Mesothelial cell of epicardium (in vitro differentiated cells): ENCODE data around the gene ACP3. TPM values are rescaled to one million over a fixed set of nuclear protein-coding genes. Genes with fewer than 3 reads are reported as not detected.

ENCODE experiments used
- DNase-seq, 2 experiments: peaks; one replicate each; pipeline ENCODE4 v3.0.0; 2021; ENCODE audit warnings: low spot score in 2 of 2; ENCODE audit not compliant: unreplicated experiment in 2 of 2
- H3K27ac Mint-ChIP-seq: 2 replicates; pipeline ENCODE4 v1.8.0; 2021; ENCODE audit warnings: mixed read lengths
- H3K27me3 Mint-ChIP-seq: 2 replicates; pipeline ENCODE4 v1.8.0; 2021; ENCODE audit warnings: low read depth, mixed read lengths
- H3K36me3 Mint-ChIP-seq: 2 replicates; pipeline ENCODE4 v1.8.0; 2021; ENCODE audit warnings: mixed read lengths
- H3K4me1 Mint-ChIP-seq: 2 replicates; pipeline ENCODE4 v1.8.0; 2021; ENCODE audit warnings: mixed read lengths
- H3K4me3 Mint-ChIP-seq: 2 replicates; pipeline ENCODE4 v1.8.0; 2021; ENCODE audit warnings: mild to moderate bottlenecking, moderate library complexity, mixed read lengths
- H3K9me3 Mint-ChIP-seq: 2 replicates; pipeline ENCODE4 v1.8.0; 2021; ENCODE audit warnings: mixed read lengths
- total RNA-seq: library from RNA; stranded (reverse); gene quantifications from 3 replicates; pipeline ENCODE4 v1.2.1, GENCODE V29; 2021
- TF ChIP-seq, protein P1 (sequence below): fragments of 200-600 bp; sonication (generic); IDR thresholded peaks from one replicate; pipeline ENCODE4 v1.5.0; 2021; ENCODE audit warnings: antibody characterized with exemption; ENCODE audit not compliant: unreplicated experiment

Gene ACP3
- total RNA-seq, 1 donor from 2014 or later: 25.5 TPM

DNA sequence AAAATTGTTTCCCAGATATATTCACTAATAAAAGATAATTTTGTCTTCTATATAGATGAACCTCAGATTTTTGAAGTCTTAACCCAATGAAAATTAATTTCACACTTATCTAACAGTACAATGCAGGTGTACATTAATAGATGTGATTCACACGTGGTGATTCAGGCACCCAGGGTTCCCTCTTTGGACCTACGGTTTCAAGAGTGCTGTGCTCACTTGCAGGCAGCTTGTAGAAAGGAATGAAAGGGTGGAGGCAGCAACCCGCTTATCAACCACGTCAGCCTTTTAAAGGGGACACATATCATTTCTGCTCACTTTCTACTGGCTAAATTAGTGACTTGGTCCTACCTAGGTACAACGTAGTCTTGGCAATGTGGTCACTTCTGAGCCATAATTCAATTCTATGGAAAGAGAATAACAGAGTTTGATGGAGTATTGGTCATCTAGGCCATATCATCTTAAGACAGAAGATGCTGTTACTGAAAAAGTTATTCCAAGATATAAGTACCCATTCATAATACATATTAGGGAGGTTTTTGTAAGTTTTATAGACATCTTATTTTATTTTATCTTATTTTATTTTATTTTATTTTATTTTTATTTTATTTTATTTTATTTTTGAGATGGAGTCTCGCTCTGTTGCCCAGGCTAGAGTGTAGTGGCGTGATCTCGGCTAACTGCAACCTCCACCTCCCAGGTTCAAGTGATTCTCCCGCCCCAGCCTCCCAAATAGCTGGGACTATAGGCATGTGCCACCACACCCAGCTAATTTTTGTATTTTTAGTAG is 37.9 kb downstream of the ACP3 start:
- DNase-seq: no peak
- Mint-ChIP-seq H3K27me3 (no peaks in the 10 kb centered on the region), H3K36me3 (peaks cover 5% of the 10 kb centered on the region), H3K27ac (no peak overlapping the region), H3K9me3 (no peaks in the 10 kb centered on the region), H3K4me1 (no peaks in the 10 kb centered on the region), H3K4me3 (no peak overlapping the region)
- TF ChIP-seq, protein P1, sequence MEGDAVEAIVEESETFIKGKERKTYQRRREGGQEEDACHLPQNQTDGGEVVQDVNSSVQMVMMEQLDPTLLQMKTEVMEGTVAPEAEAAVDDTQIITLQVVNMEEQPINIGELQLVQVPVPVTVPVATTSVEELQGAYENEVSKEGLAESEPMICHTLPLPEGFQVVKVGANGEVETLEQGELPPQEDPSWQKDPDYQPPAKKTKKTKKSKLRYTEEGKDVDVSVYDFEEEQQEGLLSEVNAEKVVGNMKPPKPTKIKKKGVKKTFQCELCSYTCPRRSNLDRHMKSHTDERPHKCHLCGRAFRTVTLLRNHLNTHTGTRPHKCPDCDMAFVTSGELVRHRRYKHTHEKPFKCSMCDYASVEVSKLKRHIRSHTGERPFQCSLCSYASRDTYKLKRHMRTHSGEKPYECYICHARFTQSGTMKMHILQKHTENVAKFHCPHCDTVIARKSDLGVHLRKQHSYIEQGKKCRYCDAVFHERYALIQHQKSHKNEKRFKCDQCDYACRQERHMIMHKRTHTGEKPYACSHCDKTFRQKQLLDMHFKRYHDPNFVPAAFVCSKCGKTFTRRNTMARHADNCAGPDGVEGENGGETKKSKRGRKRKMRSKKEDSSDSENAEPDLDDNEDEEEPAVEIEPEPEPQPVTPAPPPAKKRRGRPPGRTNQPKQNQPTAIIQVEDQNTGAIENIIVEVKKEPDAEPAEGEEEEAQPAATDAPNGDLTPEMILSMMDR: no peak

DNA sequence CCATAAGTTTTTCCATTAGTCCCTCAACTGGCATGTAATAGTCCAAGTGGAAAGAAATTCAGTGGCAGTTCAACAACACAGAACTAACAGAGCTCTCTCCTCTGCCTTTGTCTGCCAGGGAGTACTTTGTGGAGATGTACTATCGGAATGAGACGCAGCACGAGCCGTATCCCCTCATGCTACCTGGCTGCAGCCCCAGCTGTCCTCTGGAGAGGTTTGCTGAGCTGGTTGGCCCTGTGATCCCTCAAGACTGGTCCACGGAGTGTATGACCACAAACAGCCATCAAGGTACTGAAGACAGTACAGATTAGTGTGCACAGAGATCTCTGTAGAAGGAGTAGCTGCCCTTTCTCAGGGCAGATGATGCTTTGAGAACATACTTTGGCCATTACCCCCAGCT is 39.4 kb downstream of the ACP3 start:
- Mint-ChIP-seq H3K4me1 (no peaks in the 10 kb centered on the region), H3K27me3 (no peaks in the 10 kb centered on the region), H3K4me3 (no peak overlapping the region), H3K27ac (no peak overlapping the region), H3K9me3 (no peaks in the 10 kb centered on the region), H3K36me3 (peaks cover 10% of the 10 kb centered on the region)
- DNase-seq: no peak
- TF ChIP-seq, protein P1: no peak

GRCh38 chr3:132360717-132361116 is 43.5 kb downstream of the ACP3 start:
- no peaks in the 10 kb centered on the region for H3K9me3 Mint-ChIP-seq
- H3K4me1 Mint-ChIP-seq: no peaks in the 10 kb centered on the region
- no peak for DNase-seq
- H3K4me3 Mint-ChIP-seq: no peak overlapping the region
- H3K27me3 Mint-ChIP-seq: no peaks in the 10 kb centered on the region
- no peak overlapping the region for H3K27ac Mint-ChIP-seq
- peaks cover 10% of the 10 kb centered on the region for H3K36me3 Mint-ChIP-seq
- TF ChIP-seq, protein P1: no peak

GRCh38 chr3:132362329-132362728 is 45.1 kb downstream of the ACP3 start:
- DNase-seq: no peak
- no peaks in the 10 kb centered on the region for H3K27me3 Mint-ChIP-seq
- H3K4me1 Mint-ChIP-seq: no peaks in the 10 kb centered on the region
- no peak overlapping the region for H3K27ac Mint-ChIP-seq
- TF ChIP-seq, protein P1: no peak
- no peaks in the 10 kb centered on the region for H3K9me3 Mint-ChIP-seq
- H3K4me3 Mint-ChIP-seq: no peak overlapping the region
- H3K36me3 Mint-ChIP-seq: peaks cover 10% of the 10 kb centered on the region

DNA sequence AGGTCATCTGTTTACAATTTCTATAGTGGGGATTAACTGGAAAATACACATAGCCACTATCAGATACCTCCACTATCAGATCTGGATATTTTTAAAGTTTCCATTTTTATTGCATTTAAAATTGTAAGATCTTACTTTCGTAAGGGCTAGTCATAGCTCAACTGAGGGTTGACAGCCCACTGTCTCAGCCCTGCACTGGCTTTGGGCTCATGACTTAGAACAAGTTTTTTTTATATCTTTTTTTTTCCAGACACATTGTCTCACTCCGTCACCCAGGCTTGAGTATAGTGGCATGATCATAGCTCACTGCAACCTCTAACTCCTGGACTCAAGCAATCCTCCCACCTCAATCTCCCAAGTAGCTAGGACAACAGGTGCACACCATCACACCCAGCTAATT is 51.3 kb downstream of the ACP3 start:
- H3K4me3 Mint-ChIP-seq: no peak overlapping the region

More for the DNA sequence above, 51.3 kb downstream of the ACP3 start:
- Mint-ChIP-seq H3K36me3 (peaks cover 12% of the 10 kb centered on the region), H3K4me1 (no peaks in the 10 kb centered on the region), H3K27ac (no peak overlapping the region), H3K27me3 (no peaks in the 10 kb centered on the region), H3K9me3 (no peaks in the 10 kb centered on the region)
- TF ChIP-seq, protein P1: no peak
- no peak for DNase-seq
